Endothelial cell of umbilical vein (primary cell): Measurements from ENCODE around the gene NCMAP. TPM values are rescaled to one million over a fixed set of nuclear protein-coding genes. Genes with fewer than 3 reads are reported as not detected.

Experiments
- BruUV-seq: library from RNA; stranded (reverse); fragments of 400-500 nt; replicated peaks from 2 replicates; lab custom pipeline; 2021; lab: Mats Ljungman, UMichigan
- CTCF ChIA-PET: fragments of 300-600, 350-600 bp; sonication (Branson Sonifier 250); formaldehyde crosslinking; loops from one replicate; lab custom pipeline; 2021; ENCODE audit warnings: antibody characterized with exemption, inconsistent platforms; lab: Charles Lee
- POLR2A ChIA-PET: fragments of 300-600, 350-600 bp; sonication (Branson Sonifier 250); formaldehyde crosslinking; loops from one replicate; lab custom pipeline; 2021; ENCODE audit warnings: antibody characterized with exemption, inconsistent platforms; lab: Charles Lee
- DNase-seq: peaks from one replicate; pipeline ENCODE4 v3.0.0-alpha.2; 2011; ENCODE audit warnings: low read depth, low spot score
- FAIRE-seq: peaks from 2 replicates; lab custom pipeline; 2011; peaks lifted over from hg19 to GRCh38; lab: Jason Lieb, UNC
- H2AFZ ChIP-seq: 2 replicates; pipeline ENCODE4 v1.6.0; 2012; ENCODE audit warnings: low read depth, low read length, control low read depth, inconsistent platforms
- H3K27ac ChIP-seq: 2 replicates; pipeline ENCODE4 v1.5.1; 2011; ENCODE audit warnings: low read depth, mild to moderate bottlenecking, control low read depth, low read length, moderate library complexity; ENCODE audit not compliant: insufficient read depth
- H3K27me3 ChIP-seq, 2 experiments: 2 replicates each; pipeline versions ENCODE4 v1.6.0 to v1.6.1; 2011; ENCODE audit warnings: low read length in 2 of 2, mixed read lengths in 1 of 2; ENCODE audit not compliant: control insufficient read depth in 2 of 2, insufficient read depth in 2 of 2
- H3K36me3 ChIP-seq, 2 experiments: 2 replicates in 1 of 2; 3 replicates in 1 of 2; pipeline ENCODE4 v1.5.1; 2011; ENCODE audit warnings: low read length in 2 of 2, mild to moderate bottlenecking in 1 of 2, moderate library complexity in 1 of 2; ENCODE audit not compliant: control insufficient read depth in 2 of 2, insufficient read depth in 2 of 2; ENCODE audit errors: extremely low read depth in 1 of 2
- H3K4me1 ChIP-seq: 3 replicates; pipeline ENCODE4 v1.5.1; 2011; ENCODE audit warnings: mild to moderate bottlenecking, low read length; ENCODE audit not compliant: control insufficient read depth, insufficient read depth; ENCODE audit errors: extremely low read depth
- H3K4me2 ChIP-seq: 2 replicates; pipeline ENCODE4 v1.6.1; 2011; ENCODE audit warnings: low read length, control low read depth, mixed read lengths; ENCODE audit not compliant: insufficient read depth
- H3K4me3 ChIP-seq, 3 experiments: fragments of 200-600 bp in 1 of 3; sonication (generic), shearing (Covaris generic) in 1 of 3; replicated peaks in 1 of 3; 2 replicates each; pipeline ENCODE4 v1.5.1; 2011 to 2016; ENCODE audit warnings: control low read depth in 3 of 3, low read length in 3 of 3, mild to moderate bottlenecking in 2 of 3, inconsistent platforms in 1 of 3, low read depth in 1 of 3, moderate library complexity in 1 of 3; ENCODE audit not compliant: insufficient read depth in 1 of 3
- H3K79me2 ChIP-seq: 2 replicates; pipeline ENCODE4 v1.6.0; 2012; ENCODE audit warnings: low read length, inconsistent platforms; ENCODE audit not compliant: control insufficient read depth, insufficient read depth
- H3K9ac ChIP-seq: replicated peaks from 2 replicates; pipeline ENCODE3; 2011; ENCODE audit warnings: low read length, control low read depth; ENCODE audit not compliant: insufficient read depth; ENCODE audit errors: extremely low read depth
- H3K9me1 ChIP-seq: replicated peaks from 3 replicates; pipeline ENCODE4 v1.6.0; 2011; ENCODE audit warnings: mild to moderate bottlenecking, low read length; ENCODE audit not compliant: control insufficient read depth, insufficient read depth; ENCODE audit errors: extremely low read depth
- H3K9me3 ChIP-seq: replicated peaks from 2 replicates; pipeline ENCODE4 v1.5.1; 2012; ENCODE audit warnings: low read length, inconsistent platforms; ENCODE audit not compliant: control insufficient read depth, insufficient read depth
- H4K20me1 ChIP-seq: replicated peaks from 2 replicates; pipeline ENCODE3; 2011; ENCODE audit warnings: mild to moderate bottlenecking, low read length; ENCODE audit not compliant: control insufficient read depth, insufficient read depth; ENCODE audit errors: extremely low read depth
- CTCF ChIP-seq, 2 donors: IDR thresholded peaks; 1 replicate in 1 of 2; 2 replicates in 1 of 2; pipeline ENCODE4 v1.5.1; 2011; ENCODE audit warnings: low read length in 2 of 2, mild to moderate bottlenecking in 2 of 2, moderate library complexity in 2 of 2, control low read depth in 1 of 2, inconsistent platforms in 1 of 2, low read depth in 1 of 2; ENCODE audit not compliant: insufficient read depth in 1 of 2; ENCODE audit errors: extremely low read depth in 1 of 2
- EZH2 ChIP-seq: IDR thresholded peaks from 2 replicates; pipeline ENCODE4 v1.6.1; 2012; ENCODE audit warnings: borderline replicate concordance, low read depth, mild to moderate bottlenecking, moderate library complexity, low read length, inconsistent platforms; ENCODE audit not compliant: severe bottlenecking
- FOS ChIP-seq: IDR thresholded peaks from 2 replicates; pipeline ENCODE4 v1.6.1; 2011; ENCODE audit warnings: mild to moderate bottlenecking, low read length, moderate library complexity, borderline replicate concordance; ENCODE audit not compliant: insufficient read depth
- GATA2 ChIP-seq: IDR thresholded peaks from 2 replicates; pipeline ENCODE4 v1.7.0; 2011; ENCODE audit warnings: low read depth, mild to moderate bottlenecking, moderate library complexity, mixed read lengths, low read length; ENCODE audit not compliant: insufficient read length, insufficient read depth
- JUN ChIP-seq: IDR thresholded peaks from 2 replicates; pipeline ENCODE4 v1.6.1; 2011; ENCODE audit warnings: borderline replicate concordance, low read depth; ENCODE audit not compliant: insufficient read length, insufficient read depth
- MAX ChIP-seq: IDR thresholded peaks from 2 replicates; pipeline ENCODE4 v1.6.1; 2011; ENCODE audit not compliant: insufficient read depth, insufficient read length
- MYC ChIP-seq: IDR thresholded peaks from one replicate; pipeline ENCODE4 v1.6.1; 2011; ENCODE audit warnings: mild to moderate bottlenecking, low read depth, low read length
- POLR2A ChIP-seq: IDR thresholded peaks from 2 replicates; pipeline ENCODE4 v1.6.1; 2012; ENCODE audit warnings: low read depth, mild to moderate bottlenecking, control low read depth, low read length
- POLR2AphosphoS5 ChIP-seq: IDR thresholded peaks from 2 replicates; pipeline ENCODE4 v1.6.1; 2012; ENCODE audit warnings: low read depth, mild to moderate bottlenecking, control low read depth, low read length, moderate library complexity; ENCODE audit not compliant: insufficient read depth
- dilution Hi-C: fragments of 300-500 bp; cut with MboI; formaldehyde crosslinking; loops from one replicate; pipeline ENCODE4 v1.15.0; 2019; ENCODE audit warnings: low sequenced_read_pairs; ENCODE audit not compliant: extremely low pct_ligation_motif_present
- intact Hi-C: fragments of 100-400 bp; cut with micrococcal nuclease; formaldehyde crosslinking; loops from one replicate; pipeline ENCODE4 v1.10.0; 2022
- polyA plus RNA-seq, 4 experiments: library from polyadenylated mRNA; depleted of rRNA in 3 of 4; stranded (reverse) in 3 of 4; unstranded in 1 of 4; fragments of >200 nt; gene quantifications; 2 replicates each; pipeline versions ENCODE4 v1.2.1 to v1.2.3, GENCODE V29; 2011 to 2012; ENCODE audit warnings: missing spikeins in 1 of 4
- total RNA-seq: library from RNA; stranded (reverse); gene quantifications from 2 replicates; pipeline ENCODE4 v1.2.3, GENCODE V29; 2021

NCMAP gene
- total and polyA plus RNA-seq, 2 donors (not counting 3 experiments of a cell fraction or from before 2014, with no cell fraction given) = not detected

GRCh38 chr1:24652382-24652781, 96.5 kb downstream of the NCMAP start:
- Histone ChIP-seq H3K9me3 (no peaks in the 10 kb centered on the region), H3K27me3 (no peaks in the 10 kb centered on the region), H4K20me1 (no peaks in the 10 kb centered on the region), H3K79me2 (peaks cover 40% of the 10 kb centered on the region), H3K36me3 (peaks cover 43 to 56% of the 10 kb centered on the region in 2 experiments), H3K9ac (no peak overlapping the region), H3K27ac (no peak overlapping the region), H3K4me1 (no peaks in the 10 kb centered on the region), H3K4me2 (no peak overlapping the region), H3K9me1 (no peaks in the 10 kb centered on the region), H3K4me3 (no peak overlapping the region), H2AFZ (no peak overlapping the region)
- no peak for TF ChIP-seq MAX
- TF ChIP-seq POLR2AphosphoS5 = no peak
- no peak for TF ChIP-seq POLR2A
- TF ChIP-seq FOS = no peak
- TF ChIP-seq CTCF (IDR thresholded peaks at IDR 0.05; ENCODE audit: extremely low read depth in 1 of 2, insufficient read depth in 1 of 2, low read depth in 1 of 2, low read length in 2 of 2) = no peak
- no peak for TF ChIP-seq GATA2
- TF ChIP-seq JUN = no peak
- no peak for TF ChIP-seq MYC
- no peak for TF ChIP-seq EZH2
- no TSS peak for BruUV-seq
- ChIA-PET POLR2A (no interaction called here), CTCF (interaction anchor here (2.5 kb wide), 1 partner anchor 18 kb away, joined by 6 read pairs; no protein-coding TSS in a partner anchor)
- no peak for FAIRE-seq
- no peak for DNase-seq
- dilution Hi-C loops = no loop called here
- intact Hi-C loops = no loop called here
